ENCODE data around the gene PDCD1.

DNA sequence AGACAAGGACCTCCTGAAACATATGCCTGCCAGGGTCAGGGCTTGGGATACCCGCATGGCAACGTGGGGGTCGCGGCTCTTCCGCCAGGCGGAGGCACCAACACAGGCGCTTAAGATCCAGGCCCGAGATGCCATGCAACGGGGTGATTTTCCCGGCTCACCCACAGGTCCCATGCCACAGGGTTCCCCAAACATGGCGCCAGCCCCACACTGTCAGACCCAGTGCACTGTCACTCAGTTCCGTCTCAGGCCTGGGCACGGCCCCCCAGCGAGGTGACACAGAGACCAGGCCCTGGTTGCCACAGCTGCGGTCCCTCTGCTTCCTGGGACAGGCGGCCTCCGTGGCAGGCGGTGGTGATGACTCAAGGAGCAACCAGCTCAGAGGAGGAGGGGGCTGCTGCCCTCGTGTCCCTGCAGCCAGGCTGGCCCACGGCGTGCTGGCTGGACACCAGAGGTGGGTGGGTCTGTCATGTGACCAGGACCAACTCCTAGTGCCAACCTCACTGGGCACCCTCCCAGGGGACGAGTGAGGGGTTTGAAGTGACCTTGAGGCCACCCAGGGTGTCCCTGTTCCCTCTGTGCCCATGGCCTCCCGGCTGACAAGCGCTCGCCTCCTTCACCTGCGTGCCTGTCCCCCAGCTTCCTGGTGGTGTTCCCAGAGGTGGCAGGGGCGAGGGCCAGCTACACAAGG, 4.9 kb downstream of the PDCD1 start:
- TF ChIP-seq CTCF (conservative IDR thresholded peaks at IDR 0.05 in 1 of 2, IDR thresholded peaks at IDR 0.05 in 1 of 2; ENCODE audit: extremely low read depth in 1 of 2, insufficient read depth in 1 of 2, low read depth in 1 of 2, low read length in 2 of 2), result no peak
- no peak for TF ChIP-seq EZH2 (IDR thresholded peaks at IDR 0.05; ENCODE audit: borderline replicate concordance, low read length)
